MM.1S (cell line): ENCODE results near the gene MAPKAP1.

ENCODE experiments used
- DNase-seq: peaks from one replicate; pipeline ENCODE4 v3.0.0-alpha.2; 2015
- H2AFZ ChIP-seq: fragments of 300-600 bp; sonication (generic); 2 replicates; pipeline ENCODE4 v1.6.0; 2016; ENCODE audit warnings: antibody characterized with exemption, low read length
- H3F3A ChIP-seq: fragments of 300-600 bp; sonication (generic); 2 replicates; pipeline ENCODE4 v1.6.1; 2016; ENCODE audit warnings: mild to moderate bottlenecking, antibody characterized with exemption, low read length, moderate library complexity, mixed read lengths; ENCODE audit not compliant: insufficient read depth
- H3K27ac ChIP-seq: fragments of 300-600 bp; sonication (generic); 2 replicates; pipeline ENCODE4 v1.5.1; 2016; ENCODE audit warnings: mild to moderate bottlenecking, low read length
- H3K27me3 ChIP-seq: fragments of 300-600 bp; sonication (generic); replicated peaks from 2 replicates; pipeline ENCODE4 v1.6.0; 2016; ENCODE audit warnings: low read length; ENCODE audit not compliant: insufficient read depth
- H3K36me3 ChIP-seq: fragments of 300-600 bp; sonication (generic); replicated peaks from 2 replicates; pipeline ENCODE4 v1.6.1; 2016; ENCODE audit warnings: mild to moderate bottlenecking, low read length, mixed read lengths; ENCODE audit not compliant: insufficient read depth
- H3K4me1 ChIP-seq: fragments of 300-600 bp; sonication (generic); 2 replicates; pipeline ENCODE4 v1.6.1; 2016; ENCODE audit warnings: low read length, mixed read lengths
- H3K4me2 ChIP-seq: fragments of 300-600 bp; sonication (generic); 2 replicates; pipeline ENCODE4 v1.6.0; 2016; ENCODE audit warnings: low read depth, low read length
- H3K4me3 ChIP-seq: fragments of 300-600 bp; sonication (generic); 2 replicates; pipeline ENCODE4 v1.5.1; 2016; ENCODE audit warnings: low read length, mixed read lengths
- H3K79me2 ChIP-seq: fragments of 300-600 bp; sonication (generic); 2 replicates; pipeline ENCODE4 v1.6.1; 2016; ENCODE audit warnings: mixed run types, low read length, mixed read lengths
- H3K9ac ChIP-seq: fragments of 300-600 bp; sonication (generic); 2 replicates; pipeline ENCODE4 v1.6.1; 2016; ENCODE audit warnings: low read length, mixed read lengths
- H3K9me2 ChIP-seq: fragments of 300-600 bp; sonication (generic); replicated peaks from 2 replicates; pipeline ENCODE4 v1.6.1; 2016; ENCODE audit warnings: mild to moderate bottlenecking, low read length, mixed read lengths; ENCODE audit not compliant: insufficient read depth
- H3K9me3 ChIP-seq: fragments of 300-600 bp; sonication (generic); replicated peaks from 2 replicates; pipeline ENCODE4 v1.6.1; 2016; ENCODE audit warnings: mild to moderate bottlenecking, low read length, mixed read lengths; ENCODE audit not compliant: insufficient read depth
- H4K20me1 ChIP-seq: fragments of 300-600 bp; sonication (generic); 2 replicates; pipeline ENCODE4 v1.6.1; 2016; ENCODE audit warnings: mild to moderate bottlenecking, low read length, moderate library complexity, mixed read lengths; ENCODE audit not compliant: insufficient read depth
- EZH2 ChIP-seq: fragments of 300-600 bp; sonication (generic); optimal IDR thresholded peaks from 2 replicates; pipeline ENCODE3; 2017; ENCODE audit warnings: low read depth, mild to moderate bottlenecking, antibody characterized with exemption, low read length, mixed read lengths
- EZH2phosphoT487 ChIP-seq: fragments of 300-600 bp; sonication (generic); IDR thresholded peaks from 2 replicates; pipeline ENCODE4 v1.6.1; 2018; ENCODE audit warnings: antibody characterized with exemption, low read length
- TF ChIP-seq, protein P1 (sequence below): fragments of 300-600 bp; sonication (generic); IDR thresholded peaks from 2 replicates; pipeline ENCODE4 v1.5.1; 2016; ENCODE audit warnings: antibody characterized with exemption, low read length, mixed read lengths

The MAPKAP1 gene

DNA sequence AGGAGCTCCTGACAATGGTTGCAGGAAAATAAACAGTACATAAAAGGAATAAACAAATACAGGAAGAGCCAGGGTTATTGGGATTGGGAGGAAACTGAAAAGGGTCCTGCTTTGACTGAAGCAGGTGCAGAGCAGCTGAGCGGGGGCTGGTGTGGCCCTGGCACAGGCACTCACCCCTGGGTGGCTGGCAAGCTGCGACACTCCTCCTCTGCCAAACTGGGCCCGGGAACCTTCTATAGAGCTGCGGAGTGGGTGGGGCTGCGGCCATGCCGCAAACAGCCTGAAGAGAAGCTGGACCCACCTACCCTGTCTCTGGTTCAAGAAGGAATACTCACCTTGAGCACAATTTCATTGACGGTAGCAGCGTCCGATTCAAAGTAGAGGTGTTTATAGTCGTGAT lies 262.8 kb downstream of the MAPKAP1 start:
- Histone ChIP-seq H3K9me3 (no peaks in the 10 kb centered on the region), H3K27ac (no peak overlapping the region), H3K4me2 (no peak overlapping the region), H3K9ac (no peak overlapping the region), H3F3A (no peaks in the 10 kb centered on the region), H3K4me1 (no peaks in the 10 kb centered on the region), H4K20me1 (no peaks in the 10 kb centered on the region), H2AFZ (no peak overlapping the region), H3K27me3 (no peaks in the 10 kb centered on the region), H3K4me3 (no peak overlapping the region), H3K36me3 (no peaks in the 10 kb centered on the region), H3K9me2 (no peaks in the 10 kb centered on the region), H3K79me2 (no peaks in the 10 kb centered on the region)
- no peak for DNase-seq
- no peak for TF ChIP-seq EZH2
- TF ChIP-seq EZH2phosphoT487: no peak
- TF ChIP-seq, protein P1, sequence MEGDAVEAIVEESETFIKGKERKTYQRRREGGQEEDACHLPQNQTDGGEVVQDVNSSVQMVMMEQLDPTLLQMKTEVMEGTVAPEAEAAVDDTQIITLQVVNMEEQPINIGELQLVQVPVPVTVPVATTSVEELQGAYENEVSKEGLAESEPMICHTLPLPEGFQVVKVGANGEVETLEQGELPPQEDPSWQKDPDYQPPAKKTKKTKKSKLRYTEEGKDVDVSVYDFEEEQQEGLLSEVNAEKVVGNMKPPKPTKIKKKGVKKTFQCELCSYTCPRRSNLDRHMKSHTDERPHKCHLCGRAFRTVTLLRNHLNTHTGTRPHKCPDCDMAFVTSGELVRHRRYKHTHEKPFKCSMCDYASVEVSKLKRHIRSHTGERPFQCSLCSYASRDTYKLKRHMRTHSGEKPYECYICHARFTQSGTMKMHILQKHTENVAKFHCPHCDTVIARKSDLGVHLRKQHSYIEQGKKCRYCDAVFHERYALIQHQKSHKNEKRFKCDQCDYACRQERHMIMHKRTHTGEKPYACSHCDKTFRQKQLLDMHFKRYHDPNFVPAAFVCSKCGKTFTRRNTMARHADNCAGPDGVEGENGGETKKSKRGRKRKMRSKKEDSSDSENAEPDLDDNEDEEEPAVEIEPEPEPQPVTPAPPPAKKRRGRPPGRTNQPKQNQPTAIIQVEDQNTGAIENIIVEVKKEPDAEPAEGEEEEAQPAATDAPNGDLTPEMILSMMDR: no peak

DNA sequence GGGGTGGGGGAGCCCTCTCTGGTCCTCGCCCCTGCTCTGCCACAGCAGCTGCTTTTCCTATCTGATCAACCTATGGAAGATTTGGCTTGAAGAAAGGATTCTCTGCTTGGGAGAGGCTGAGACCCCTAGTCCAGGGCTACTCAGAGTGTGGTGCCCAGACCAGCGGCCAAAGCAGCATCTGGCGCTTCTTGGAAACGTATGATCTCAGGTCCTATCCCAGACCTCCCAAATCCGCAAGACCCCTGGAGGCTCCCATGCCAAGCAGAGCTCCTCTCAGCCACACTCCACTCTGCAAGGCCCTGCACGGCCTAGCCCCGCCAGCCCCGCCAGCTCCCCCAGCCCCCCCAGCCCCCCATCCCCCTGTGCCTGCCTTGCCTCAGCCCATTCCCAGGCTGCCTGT lies 263.6 kb downstream of the MAPKAP1 start:
- Histone ChIP-seq H3K79me2 (no peaks in the 10 kb centered on the region), H3K9me3 (no peaks in the 10 kb centered on the region), H3K36me3 (no peaks in the 10 kb centered on the region), H2AFZ (no peak overlapping the region), H3K4me3 (no peak overlapping the region), H3K9me2 (no peaks in the 10 kb centered on the region), H4K20me1 (no peaks in the 10 kb centered on the region), H3K4me1 (no peaks in the 10 kb centered on the region), H3F3A (no peaks in the 10 kb centered on the region), H3K4me2 (no peak overlapping the region), H3K9ac (no peak overlapping the region), H3K27me3 (no peaks in the 10 kb centered on the region), H3K27ac (no peak overlapping the region)
- no peak for DNase-seq
- TF ChIP-seq, protein P1: no peak
- TF ChIP-seq EZH2 (no peak), EZH2phosphoT487 (no peak)

DNA sequence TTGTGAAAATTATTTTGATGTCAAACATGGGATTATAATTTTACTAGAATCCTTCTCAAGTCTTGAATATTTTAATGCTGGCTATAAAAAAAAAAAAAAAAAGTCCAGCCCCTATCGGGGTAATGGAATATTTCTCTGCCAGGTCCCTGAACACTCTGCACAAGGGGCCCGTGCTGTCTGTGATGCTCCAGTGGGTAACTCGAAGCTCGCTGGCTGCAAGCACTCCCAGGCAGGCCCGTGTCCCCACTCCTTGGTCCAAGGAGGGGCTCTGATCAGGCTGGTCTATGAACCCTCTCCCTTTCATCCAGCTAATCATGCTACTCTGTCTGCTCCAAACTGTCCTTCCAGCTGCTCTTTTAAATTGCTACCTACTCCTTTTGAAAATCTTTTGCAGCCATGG lies 264.6 kb downstream of the MAPKAP1 start:
- no peaks in the 10 kb centered on the region for H3K79me2 ChIP-seq
- H3K36me3 ChIP-seq: no peaks in the 10 kb centered on the region
- H3K4me2 ChIP-seq: no peak overlapping the region
- TF ChIP-seq EZH2: no peak
- TF ChIP-seq EZH2phosphoT487: no peak
- TF ChIP-seq, protein P1: no peak
- no peaks in the 10 kb centered on the region for H3F3A ChIP-seq
- H3K9me3 ChIP-seq: no peaks in the 10 kb centered on the region
- H3K27me3 ChIP-seq: no peaks in the 10 kb centered on the region
- H3K9me2 ChIP-seq: no peaks in the 10 kb centered on the region
- no peak for DNase-seq
- H3K4me3 ChIP-seq: no peak overlapping the region
- H3K9ac ChIP-seq: no peak overlapping the region
- no peaks in the 10 kb centered on the region for H3K4me1 ChIP-seq
- no peaks in the 10 kb centered on the region for H4K20me1 ChIP-seq
- H3K27ac ChIP-seq: no peak overlapping the region
- H2AFZ ChIP-seq: no peak overlapping the region
